Measurements from ENCODE around the gene DNASE1L3.

Gene DNASE1L3

DNA sequence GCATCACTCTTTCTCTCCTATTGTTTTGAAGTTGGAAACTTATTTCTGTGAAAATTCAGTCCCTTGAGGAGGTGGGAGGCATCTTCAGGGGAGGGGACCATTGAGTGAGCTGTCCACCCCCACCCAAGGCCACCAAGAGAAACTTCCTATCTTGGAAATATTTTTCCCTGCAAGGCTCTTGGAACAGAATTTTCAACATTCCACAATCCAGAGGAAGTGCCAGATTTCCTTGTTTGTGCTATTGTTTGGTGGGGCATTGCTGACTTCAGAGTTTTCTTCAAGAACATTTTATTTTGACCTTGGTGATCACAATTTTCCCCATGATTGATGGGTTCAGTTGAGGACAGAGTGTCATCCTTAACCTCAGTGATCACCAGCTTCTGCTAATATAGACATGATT, 12.0 kb downstream of the DNASE1L3 start:
- H4K20me1 ChIP-seq (ENCODE audit: control insufficient read depth, insufficient read depth, low read depth, low read length), result no peaks in the 10 kb centered on the region
- no peaks in the 10 kb centered on the region for H3K27me3 ChIP-seq (ENCODE audit: control insufficient read depth, low read length)
- TF ChIP-seq EZH2phosphoT487 (IDR thresholded peaks at IDR 0.05; ENCODE audit: borderline replicate concordance, low read length), result no peak
- no peak overlapping the region; the same call in 1 of the 2 replicates for H3K4me3 ChIP-seq (ENCODE audit: low read length)
- H3K79me2 ChIP-seq (ENCODE audit: control insufficient read depth, low read length), result no peaks in the 10 kb centered on the region
- peak overlapping the region; percentile 11 for H3K4me2 ChIP-seq (ENCODE audit: low read length)
- peaks cover 8% of the 10 kb centered on the region for H3K9me3 ChIP-seq (ENCODE audit: control insufficient read depth, insufficient read depth, low read length)
- H3K27ac ChIP-seq (ENCODE audit: low read depth, low read length), result no peak overlapping the region
- H3K36me3 ChIP-seq (ENCODE audit: control insufficient read depth, low read length), result no peaks in the 10 kb centered on the region
- H3F3A ChIP-seq (ENCODE audit: control insufficient read depth, insufficient read depth), result peaks cover 7% of the 10 kb centered on the region
- no peaks in the 10 kb centered on the region for H3K9me2 ChIP-seq (replicated peaks; ENCODE audit: control insufficient read depth, low read length)
- H3K4me1 ChIP-seq (ENCODE audit: control insufficient read depth, low read length), result peaks cover 70% of the 10 kb centered on the region

DNA sequence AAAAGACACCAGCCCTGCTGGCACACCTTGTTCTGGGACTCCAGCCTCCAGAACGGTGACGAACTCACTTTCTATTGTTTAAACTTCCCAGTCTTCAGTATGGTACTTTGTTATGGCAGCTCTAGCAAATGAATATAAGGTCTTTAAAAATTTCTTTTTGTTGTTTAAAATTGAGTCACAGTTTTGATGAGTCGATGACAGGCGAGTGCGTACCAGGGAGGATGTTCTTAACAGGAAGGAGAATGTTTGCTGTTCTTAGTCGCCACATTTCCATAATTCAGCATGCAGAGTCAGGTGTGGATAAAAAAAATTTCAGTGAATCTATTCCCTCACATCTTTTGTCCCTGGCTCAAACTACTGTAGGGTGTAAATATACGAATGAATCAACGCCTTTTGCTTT, 12.4 kb downstream of the DNASE1L3 start:
- peaks cover 8% of the 10 kb centered on the region for H3K9me3 ChIP-seq (ENCODE audit: control insufficient read depth, insufficient read depth, low read length)
- no peaks in the 10 kb centered on the region for H3K27me3 ChIP-seq (ENCODE audit: control insufficient read depth, low read length)
- peaks cover 69% of the 10 kb centered on the region for H3K4me1 ChIP-seq (ENCODE audit: control insufficient read depth, low read length)
- TF ChIP-seq EZH2phosphoT487 (IDR thresholded peaks at IDR 0.05; ENCODE audit: borderline replicate concordance, low read length), result no peak
- TF ChIP-seq, protein P1, sequence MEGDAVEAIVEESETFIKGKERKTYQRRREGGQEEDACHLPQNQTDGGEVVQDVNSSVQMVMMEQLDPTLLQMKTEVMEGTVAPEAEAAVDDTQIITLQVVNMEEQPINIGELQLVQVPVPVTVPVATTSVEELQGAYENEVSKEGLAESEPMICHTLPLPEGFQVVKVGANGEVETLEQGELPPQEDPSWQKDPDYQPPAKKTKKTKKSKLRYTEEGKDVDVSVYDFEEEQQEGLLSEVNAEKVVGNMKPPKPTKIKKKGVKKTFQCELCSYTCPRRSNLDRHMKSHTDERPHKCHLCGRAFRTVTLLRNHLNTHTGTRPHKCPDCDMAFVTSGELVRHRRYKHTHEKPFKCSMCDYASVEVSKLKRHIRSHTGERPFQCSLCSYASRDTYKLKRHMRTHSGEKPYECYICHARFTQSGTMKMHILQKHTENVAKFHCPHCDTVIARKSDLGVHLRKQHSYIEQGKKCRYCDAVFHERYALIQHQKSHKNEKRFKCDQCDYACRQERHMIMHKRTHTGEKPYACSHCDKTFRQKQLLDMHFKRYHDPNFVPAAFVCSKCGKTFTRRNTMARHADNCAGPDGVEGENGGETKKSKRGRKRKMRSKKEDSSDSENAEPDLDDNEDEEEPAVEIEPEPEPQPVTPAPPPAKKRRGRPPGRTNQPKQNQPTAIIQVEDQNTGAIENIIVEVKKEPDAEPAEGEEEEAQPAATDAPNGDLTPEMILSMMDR (IDR thresholded peaks at IDR 0.05; ENCODE audit: low read depth, low read length, poor library complexity, severe bottlenecking), result no peak
- H3K79me2 ChIP-seq (ENCODE audit: control insufficient read depth, low read length), result no peaks in the 10 kb centered on the region
- no peaks in the 10 kb centered on the region for H3K36me3 ChIP-seq (ENCODE audit: control insufficient read depth, low read length)
- H3K4me2 ChIP-seq (ENCODE audit: low read length), result peak overlapping the region; percentile 11
- H3K9me2 ChIP-seq (replicated peaks; ENCODE audit: control insufficient read depth, low read length), result no peaks in the 10 kb centered on the region
- no peaks in the 10 kb centered on the region for H4K20me1 ChIP-seq (ENCODE audit: control insufficient read depth, insufficient read depth, low read depth, low read length)
- H3K4me3 ChIP-seq (ENCODE audit: low read length), result no peak overlapping the region; the same call in 1 of the 2 replicates
- no peak overlapping the region for H3K27ac ChIP-seq (ENCODE audit: low read depth, low read length)
- H3F3A ChIP-seq (ENCODE audit: control insufficient read depth, insufficient read depth), result peaks cover 7% of the 10 kb centered on the region

DNA sequence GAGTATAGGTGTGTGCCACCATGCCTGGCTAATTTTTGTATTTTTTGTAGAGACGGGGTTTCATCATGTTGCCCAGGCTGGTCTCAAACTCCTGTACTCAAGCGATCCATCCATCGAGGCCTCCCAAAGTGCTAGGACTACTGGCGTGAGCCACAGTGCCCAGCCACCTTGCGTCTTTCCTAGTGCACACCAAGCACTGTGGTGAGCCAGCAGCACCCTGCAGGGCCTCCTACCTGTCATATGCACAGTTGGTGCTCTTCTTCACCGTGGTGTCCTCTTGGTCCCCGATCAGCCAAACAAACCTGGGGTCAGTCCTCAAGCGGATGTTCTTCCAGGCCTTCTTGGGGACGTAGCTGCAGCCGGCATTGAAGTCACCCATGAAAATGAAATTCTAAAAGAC, 13.2 kb downstream of the DNASE1L3 start:
- no peaks in the 10 kb centered on the region for H3K36me3 ChIP-seq (ENCODE audit: control insufficient read depth, low read length)
- H3K27ac ChIP-seq (ENCODE audit: low read depth, low read length), result no peak overlapping the region
- H3K4me2 ChIP-seq (ENCODE audit: low read length), result no peak overlapping the region; the same call in 1 of the 2 replicates
- H4K20me1 ChIP-seq (ENCODE audit: control insufficient read depth, insufficient read depth, low read depth, low read length), result no peaks in the 10 kb centered on the region
- peaks cover 7% of the 10 kb centered on the region for H3F3A ChIP-seq (ENCODE audit: control insufficient read depth, insufficient read depth)
- H3K9me3 ChIP-seq (ENCODE audit: control insufficient read depth, insufficient read depth, low read length), result peaks cover 8% of the 10 kb centered on the region
- H3K9me2 ChIP-seq (replicated peaks; ENCODE audit: control insufficient read depth, low read length), result no peaks in the 10 kb centered on the region
- H3K4me1 ChIP-seq (ENCODE audit: control insufficient read depth, low read length), result peaks cover 62% of the 10 kb centered on the region
- TF ChIP-seq EZH2phosphoT487 (IDR thresholded peaks at IDR 0.05; ENCODE audit: borderline replicate concordance, low read length), result no peak
- TF ChIP-seq, protein P1 (IDR thresholded peaks at IDR 0.05; ENCODE audit: low read depth, low read length, poor library complexity, severe bottlenecking), result no peak
- H3K27me3 ChIP-seq (ENCODE audit: control insufficient read depth, low read length), result no peaks in the 10 kb centered on the region
- H3K4me3 ChIP-seq (ENCODE audit: low read length), result no peak overlapping the region
- H3K79me2 ChIP-seq (ENCODE audit: control insufficient read depth, low read length), result no peaks in the 10 kb centered on the region

DNA sequence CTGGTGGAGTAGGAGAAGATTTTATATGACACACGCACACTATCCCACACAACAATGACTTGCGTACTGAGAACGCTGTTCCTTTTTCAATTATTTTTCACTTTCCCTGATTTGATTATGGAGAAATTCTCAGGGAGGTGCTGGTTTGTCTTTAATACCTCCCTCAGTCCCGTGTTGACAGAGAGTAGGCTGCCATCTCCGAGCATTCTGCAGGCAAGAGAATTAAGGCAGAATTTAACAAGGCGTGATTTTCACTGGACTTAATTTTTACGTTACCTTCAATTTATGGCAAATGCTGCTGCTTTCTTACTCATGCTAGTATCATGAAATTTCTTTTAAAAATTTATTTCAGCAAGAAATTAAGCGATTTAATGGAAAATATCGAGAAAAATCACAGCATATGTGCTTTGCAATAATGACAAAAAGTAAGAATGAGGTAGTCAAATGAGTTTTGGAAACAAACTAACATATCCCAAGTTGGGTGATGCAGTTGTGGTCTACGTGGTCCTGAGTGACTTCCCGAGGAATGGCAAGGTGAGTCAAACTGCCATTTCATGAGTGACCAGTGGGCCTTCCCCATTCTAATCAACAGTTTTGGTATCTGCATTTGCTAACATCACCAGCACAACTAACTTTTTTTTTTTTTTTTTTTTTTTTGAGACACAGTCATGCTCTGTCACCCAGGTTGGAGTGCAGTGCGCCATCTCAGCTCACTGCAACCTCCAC, 16.9 kb downstream of the DNASE1L3 start:
- no peak overlapping the region for H3K4me3 ChIP-seq (ENCODE audit: low read length)
- H3K4me2 ChIP-seq (ENCODE audit: low read length), result no peak overlapping the region
- no peaks in the 10 kb centered on the region for H3K36me3 ChIP-seq (ENCODE audit: control insufficient read depth, low read length)
- H3F3A ChIP-seq (ENCODE audit: control insufficient read depth, insufficient read depth), result peaks cover 7% of the 10 kb centered on the region
- no peaks in the 10 kb centered on the region for H3K79me2 ChIP-seq (ENCODE audit: control insufficient read depth, low read length)
- no peaks in the 10 kb centered on the region for H3K9me2 ChIP-seq (replicated peaks; ENCODE audit: control insufficient read depth, low read length)
- no peak for TF ChIP-seq EZH2phosphoT487 (IDR thresholded peaks at IDR 0.05; ENCODE audit: borderline replicate concordance, low read length)
- TF ChIP-seq, protein P1 (IDR thresholded peaks at IDR 0.05; ENCODE audit: low read depth, low read length, poor library complexity, severe bottlenecking), result no peak
- H3K9me3 ChIP-seq (ENCODE audit: control insufficient read depth, insufficient read depth, low read length), result peaks cover 6% of the 10 kb centered on the region
- no peaks in the 10 kb centered on the region for H3K27me3 ChIP-seq (ENCODE audit: control insufficient read depth, low read length)
- no peak overlapping the region for H3K27ac ChIP-seq (ENCODE audit: low read depth, low read length)
- H4K20me1 ChIP-seq (ENCODE audit: control insufficient read depth, insufficient read depth, low read depth, low read length), result no peaks in the 10 kb centered on the region
- peaks cover 30% of the 10 kb centered on the region for H3K4me1 ChIP-seq (ENCODE audit: control insufficient read depth, low read length)
